Body of pancreas (tissue), 4 donors: ENCODE measurements around the gene FBXL7. TPM values are rescaled to one million over a fixed set of nuclear protein-coding genes. Genes with fewer than 3 reads are reported as not detected.

Experiments used
- ATAC-seq: fragments of 150-250 bp; one replicate; pipeline ENCODE4 v1.9.1; 2016
- DNase-seq, 4 donors: peaks; one replicate each; pipeline ENCODE4 v3.0.0-alpha.2; 2019
- H3K27ac ChIP-seq, 4 donors: fragments of 200-600 bp; sonication (generic); 1 replicate in 3 of 4; 2 replicates in 1 of 4; pipeline versions ENCODE4 v1.5.1 to v1.6.1; 2016 to 2019; ENCODE audit warnings: mild to moderate bottlenecking in 1 of 4, mixed read lengths in 1 of 4, moderate library complexity in 1 of 4
- H3K27me3 ChIP-seq, 2 donors: fragments of 200-600 bp; sonication (generic); one replicate each; pipeline ENCODE4 v1.6.0; 2016; ENCODE audit warnings: mild to moderate bottlenecking in 1 of 2
- H3K36me3 ChIP-seq, 2 donors: fragments of 200-600 bp; sonication (generic); replicated peaks in 1 of 2; 2 replicates each; pipeline ENCODE4 v1.5.1; 2016; ENCODE audit warnings: low read depth in 2 of 2; ENCODE audit not compliant: insufficient read depth in 1 of 2
- H3K4me1 ChIP-seq: fragments of 200-600 bp; sonication (generic); one replicate; pipeline ENCODE4 v1.6.0; 2016
- H3K4me3 ChIP-seq, 2 donors: fragments of 200-600 bp; sonication (generic); 1 replicate in 1 of 2; 2 replicates in 1 of 2; pipeline ENCODE4 v1.5.1; 2016 to 2019
- H3K9me3 ChIP-seq, 3 donors: fragments of 200-600 bp; sonication (generic); 1 replicate in 2 of 3; 2 replicates in 1 of 3; pipeline ENCODE4 v1.5.1; 2016
- CTCF ChIP-seq, 7 experiments: fragments of 450-650 bp in 4 of 7; fragments of 200-600 bp in 3 of 7; sonication (generic) in 3 of 7; IDR thresholded peaks; one replicate each; pipeline ENCODE4 v1.5.1; 2016 to 2019; ENCODE audit warnings: antibody characterized with exemption in 7 of 7
- POLR2A ChIP-seq, 3 donors: fragments of 450-650 bp; IDR thresholded peaks; one replicate each; pipeline ENCODE4 v1.6.1; 2016; ENCODE audit warnings: antibody characterized with exemption in 3 of 3, mild to moderate bottlenecking in 2 of 3
- WGBS, 2 donors: methylation state at CpG; one replicate each; pipeline ENCODE4 v1.1.5; 2017; 5-methylcytosine and 5-hydroxymethylcytosine counted together
- intact Hi-C: fragments of 100-400 bp; cut with DNase I; formaldehyde crosslinking; loops from one replicate; pipeline ENCODE4 v1.15.1; 2023
- total RNA-seq, 2 donors: library from RNA; depleted of rRNA; stranded (reverse); fragments of >200 nt; gene quantifications; one replicate each; pipeline ENCODE4 v1.1.0, GENCODE V29; 2016

The FBXL7 gene
- total RNA-seq, 2 donors from 2014 or later: 3.1 to 4.0 TPM

GRCh38 chr5:15786884-15787283 lies 286.9 kb downstream of the FBXL7 start:
- no peak overlapping the region for H3K27ac ChIP-seq

GRCh38 chr5:15787681-15788080 lies 287.7 kb downstream of the FBXL7 start:
- TF ChIP-seq POLR2A (IDR thresholded peaks at IDR 0.05): no peak
- TF ChIP-seq CTCF (IDR thresholded peaks at IDR 0.05): no peak
- no peaks in the 10 kb centered on the region for H3K9me3 ChIP-seq
- no peak for ATAC-seq
- H3K4me1 ChIP-seq: no peaks in the 10 kb centered on the region
- intact Hi-C loops: no loop called here
- no peak overlapping the region for H3K27ac ChIP-seq
- no peaks in the 10 kb centered on the region for H3K27me3 ChIP-seq
- H3K36me3 ChIP-seq: no peaks in the 10 kb centered on the region
- 36 to 38% methylated on average over 2 of the region's 2 CpGs for WGBS, 2 donors
- no peak overlapping the region for H3K4me3 ChIP-seq
- DNase-seq: no peak

More at GRCh38 chr5:15786884-15787283, 286.9 kb downstream of the FBXL7 start:
- no peak overlapping the region for H3K4me3 ChIP-seq
- TF ChIP-seq POLR2A (IDR thresholded peaks at IDR 0.05) (no peak), CTCF (IDR thresholded peaks at IDR 0.05) (no peak)
- WGBS, 2 donors: 61 to 78% methylated on average over 5 of the region's 5 CpGs
- ATAC-seq (no peak), DNase-seq (no peak)
- H3K9me3 ChIP-seq: no peaks in the 10 kb centered on the region
- no peaks in the 10 kb centered on the region for H3K27me3 ChIP-seq
- no peaks in the 10 kb centered on the region for H3K36me3 ChIP-seq
- H3K4me1 ChIP-seq: no peaks in the 10 kb centered on the region
- intact Hi-C loops: no loop called here

- WGBS, 2 donors: 42 to 51% methylated on average over 4 of the region's 4 CpGs
- Histone ChIP-seq H3K9me3 (no peaks in the 10 kb centered on the region), H3K36me3 (no peaks in the 10 kb centered on the region), H3K4me3 (no peak overlapping the region), H3K27me3 (no peaks in the 10 kb centered on the region), H3K27ac (no peak overlapping the region), H3K4me1 (no peaks in the 10 kb centered on the region)
- no peak for TF ChIP-seq POLR2A (IDR thresholded peaks at IDR 0.05)
- no peak for TF ChIP-seq CTCF (IDR thresholded peaks at IDR 0.05)
- DNase-seq (no peak), ATAC-seq (no peak)
- intact Hi-C loops: no loop called here
Measured at GRCh38 chr5:15789642-15790041, 289.7 kb downstream of the FBXL7 start.

- TF ChIP-seq CTCF (IDR thresholded peaks at IDR 0.05) (no peak), POLR2A (IDR thresholded peaks at IDR 0.05) (no peak)
- H3K27me3 ChIP-seq: no peaks in the 10 kb centered on the region
- no peaks in the 10 kb centered on the region for H3K9me3 ChIP-seq
- H3K4me1 ChIP-seq: no peaks in the 10 kb centered on the region
- ATAC-seq (no peak), DNase-seq (no peak)
- intact Hi-C loops: no loop called here
- H3K27ac ChIP-seq: no peak overlapping the region
- H3K4me3 ChIP-seq: no peak overlapping the region
- H3K36me3 ChIP-seq: no peaks in the 10 kb centered on the region
- WGBS, 2 donors: 42 to 53% methylated on average over 4 of the region's 4 CpGs
Measured at GRCh38 chr5:15790446-15791018, 290.6 kb downstream of the FBXL7 start.

DNA sequence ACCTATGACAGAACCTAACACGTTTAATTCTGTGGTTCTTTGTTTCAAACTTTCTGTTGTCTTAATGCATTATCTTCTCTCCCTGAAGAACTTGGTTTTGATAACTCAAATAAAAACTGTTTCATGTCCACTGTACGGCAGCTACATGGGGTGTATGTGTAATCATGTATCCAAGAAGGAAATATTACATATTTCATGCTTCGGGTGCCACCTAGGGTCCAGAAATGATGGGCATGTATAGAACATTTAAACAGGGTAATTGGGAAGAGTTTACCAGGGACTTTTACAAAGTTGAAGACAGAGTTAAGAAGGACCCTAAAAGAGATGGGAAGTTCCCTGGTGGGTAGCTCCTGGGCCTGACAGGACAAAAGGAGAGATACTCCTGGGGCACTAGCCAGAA lies 291.3 kb downstream of the FBXL7 start:
- intact Hi-C loops: no loop called here
- no peak for ATAC-seq
- Histone ChIP-seq H3K9me3 (no peaks in the 10 kb centered on the region), H3K4me3 (no peak overlapping the region), H3K36me3 (no peaks in the 10 kb centered on the region), H3K4me1 (no peaks in the 10 kb centered on the region), H3K27me3 (no peaks in the 10 kb centered on the region), H3K27ac (no peak overlapping the region)
- WGBS, 2 donors: 23 to 37% methylated on average over 3 of the region's 3 CpGs
- TF ChIP-seq CTCF (IDR thresholded peaks at IDR 0.05) (no peak), POLR2A (IDR thresholded peaks at IDR 0.05) (no peak)
- DNase-seq: no peak
